ENCODE measurements around the gene ANO7. TPM values are rescaled to one million over a fixed set of nuclear protein-coding genes. Genes with fewer than 3 reads are reported as not detected.

Gene ANO7
- total RNA-seq, 3 donors from 2014 or later (not counting 1 experiment from before 2014, with no cell fraction given) = 0.97 to 1.4 (median 1.1) TPM

GRCh38 chr2:241149675-241149924 is 38.9 kb upstream of the ANO7 start:
- Histone ChIP-seq H3K27me3 (ENCODE audit: control insufficient read depth, insufficient read depth, low read length) (no peaks in the 10 kb centered on the region), H3K4me1 (ENCODE audit: control insufficient read depth, insufficient read depth, low read length) (peaks cover 14% of the 10 kb centered on the region), H3K9me3 (ENCODE audit: control insufficient read depth, insufficient read depth, low read length) (no peaks in the 10 kb centered on the region), H3K4me3 (ENCODE audit: low read length) (peak overlapping the region; percentile 78), H3K36me3 (ENCODE audit: control insufficient read depth, insufficient read depth, low read length) (peaks cover 5% of the 10 kb centered on the region), H3K27ac (ENCODE audit: low read length) (peak overlapping the region; percentile 6)
- DNase-seq (no peak), ATAC-seq (peak in 2 of 3 donors; percentile 11 to 12)
- Mint-ChIP-seq H3K27ac (peak overlapping the region; percentile 89 to 90), H3K4me3 (peak overlapping the region; percentile 95), H3K9me3 (no peaks in the 10 kb centered on the region), H3K36me3 (no peaks in the 10 kb centered on the region), H3K4me1 (peaks cover 34 to 42% of the 10 kb centered on the region in 2 donors), H3K27me3 (ENCODE audit: low read depth in 2 of 2) (no peaks in the 10 kb centered on the region)
- WGBS (ENCODE audit: insufficient coverage) = under 1% methylated on average over 23 of the region's 23 CpGs
- intact Hi-C loops (cut with micrococcal nuclease) = loop anchor here (5.0 kb wide), 1 partner anchor 208 kb away; the partner anchor contains the start of gene FARP2
- TF ChIP-seq CTCF (IDR thresholded peaks at IDR 0.05) = no peak

- Histone ChIP-seq H3K4me1 (ENCODE audit: control insufficient read depth, insufficient read depth, low read length) (peaks cover 14% of the 10 kb centered on the region), H3K36me3 (ENCODE audit: control insufficient read depth, insufficient read depth, low read length) (peaks cover 6% of the 10 kb centered on the region), H3K9me3 (ENCODE audit: control insufficient read depth, insufficient read depth, low read length) (no peaks in the 10 kb centered on the region), H3K4me3 (ENCODE audit: low read length) (peak within 1 kb of the TSS; percentile 78), H3K27ac (ENCODE audit: low read length) (peak within 1 kb of the TSS; percentile 6), H3K27me3 (ENCODE audit: control insufficient read depth, insufficient read depth, low read length) (no peaks in the 10 kb centered on the region)
- Mint-ChIP-seq H3K27me3 (ENCODE audit: low read depth in 2 of 2) (no peaks in the 10 kb centered on the region), H3K4me1 (peaks cover 34 to 42% of the 10 kb centered on the region in 2 donors), H3K36me3 (no peaks in the 10 kb centered on the region), H3K27ac (peak within 1 kb of the TSS; percentile 89 to 90), H3K9me3 (no peaks in the 10 kb centered on the region), H3K4me3 (peak within 1 kb of the TSS; percentile 95)
- TF ChIP-seq CTCF (IDR thresholded peaks at IDR 0.05) = no peak
- ATAC-seq = peak; percentile 83 to 89 (median 83)
- DNase-seq = peak; percentile 89 to 97
- intact Hi-C loops (cut with micrococcal nuclease) = loop anchor here (1.0 to 5.0 kb wide), 2 partner anchors 48 to 207 kb away; partner anchors contain the start of genes FARP2 and MTERF4
- under 1% methylated on average over 73 of the region's 73 CpGs for WGBS (ENCODE audit: insufficient coverage)
These were observed 38.4 kb upstream of the ANO7 start, which contains the start of gene PPP1R7 for GRCh38 chr2:241149925-241150659. Gene PPP1R7, plus strand, starts transcription at chr2:241150467. Its CDS starts 29 bp downstream, at chr2:241150496.

GRCh38 chr2:241150660-241151530 is 37.6 kb upstream of the ANO7 start:
- H3K36me3 Mint-ChIP-seq = no peaks in the 10 kb centered on the region
- DNase-seq (peak in 1 of 2 donors; percentile 21), ATAC-seq (no peak)
- 15% methylated on average over 37 of the region's 37 CpGs for WGBS (ENCODE audit: insufficient coverage)
- H3K4me3 Mint-ChIP-seq = peak overlapping the region; percentile 95
- no peaks in the 10 kb centered on the region for H3K9me3 Mint-ChIP-seq
- Histone ChIP-seq H3K4me3 (ENCODE audit: low read length) (peak overlapping the region; percentile 78), H3K9me3 (ENCODE audit: control insufficient read depth, insufficient read depth, low read length) (no peaks in the 10 kb centered on the region), H3K27ac (ENCODE audit: low read length) (no peak overlapping the region), H3K4me1 (ENCODE audit: control insufficient read depth, insufficient read depth, low read length) (peaks cover 14% of the 10 kb centered on the region), H3K36me3 (ENCODE audit: control insufficient read depth, insufficient read depth, low read length) (peaks cover 6% of the 10 kb centered on the region), H3K27me3 (ENCODE audit: control insufficient read depth, insufficient read depth, low read length) (no peaks in the 10 kb centered on the region)
- intact Hi-C loops (cut with micrococcal nuclease) = loop anchor here (1.0 kb wide), 1 partner anchor 49 kb away; the partner anchor contains the start of gene MTERF4
- H3K27ac Mint-ChIP-seq = peak overlapping the region; percentile 89 to 90
- H3K4me1 Mint-ChIP-seq = peaks cover 34 to 42% of the 10 kb centered on the region in 2 donors
- no peak for TF ChIP-seq CTCF (IDR thresholded peaks at IDR 0.05)
- H3K27me3 Mint-ChIP-seq (ENCODE audit: low read depth in 2 of 2) = no peaks in the 10 kb centered on the region
